ENCODE data around the gene ZNF311. TPM values are rescaled to one million over a fixed set of nuclear protein-coding genes. Genes with fewer than 3 reads are reported as not detected.

Gene ZNF311
- polyA plus RNA-seq, 3 donors = 0.05 TPM; not detected in 1

DNA sequence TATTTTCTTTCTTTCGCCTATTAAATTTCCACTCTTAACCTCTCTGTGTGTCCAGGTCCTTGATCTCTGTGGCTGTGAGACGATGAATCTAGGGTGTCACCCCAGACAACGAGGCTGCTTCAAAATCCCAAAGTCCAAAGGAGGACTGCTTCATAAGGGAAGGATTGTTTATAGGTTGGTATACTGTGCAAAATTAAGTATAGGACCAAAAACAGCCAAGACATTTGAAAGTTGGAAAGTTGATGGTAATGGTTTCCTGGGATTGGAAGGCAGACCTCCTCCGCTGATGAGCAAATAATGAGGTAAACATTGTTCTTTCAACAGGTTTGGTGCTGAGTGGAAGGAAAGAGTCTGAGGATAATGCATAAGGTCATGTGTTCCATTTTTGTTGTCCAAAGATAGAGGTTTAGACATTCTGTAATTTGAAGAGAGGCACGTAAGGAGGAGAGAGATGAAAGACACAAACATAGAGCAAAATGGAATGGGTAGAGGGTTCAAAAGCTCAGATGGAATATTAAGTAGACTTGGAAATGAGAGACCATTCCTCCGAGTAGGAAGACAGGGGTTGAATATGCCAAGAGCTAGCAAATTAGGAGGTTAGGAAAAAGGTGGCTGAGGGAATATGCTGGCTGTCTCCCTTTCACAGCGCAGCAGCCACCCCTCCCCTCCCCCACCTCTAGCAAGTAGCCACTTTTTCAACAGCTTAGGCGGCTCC, 24.8 kb downstream of the ZNF311 start:
- Mint-ChIP-seq H3K9me3 (peaks cover 4 to 15% (median 9%) of the 10 kb centered on the region in 7 donors), H3K4me1 (peaks cover 49% of the 10 kb centered on the region), H3K36me3 (peaks cover 0 to 4% of the 10 kb centered on the region in 2 donors), H3K27ac (no peak overlapping the region), H3K4me3 (no peak overlapping the region), H3K27me3 (ENCODE audit: low read depth in 3 of 3) (peaks cover 4 to 11% (median 7%) of the 10 kb centered on the region in 3 donors)
- H3K9me3 ChIP-seq (replicated peaks in 1 of 2; ENCODE audit: control insufficient read depth in 1 of 2, insufficient read depth in 1 of 2, low read length in 2 of 2) = peaks cover 0 to 3% of the 10 kb centered on the region in 2 donors
- no peak overlapping the region for H3K9ac ChIP-seq (ENCODE audit: insufficient read depth, low read length, poor library complexity, severe bottlenecking)
- peak overlapping the region; percentile 29 for H2AFZ ChIP-seq (ENCODE audit: insufficient read depth, low read depth, low read length, poor library complexity, severe bottlenecking)
- intact Hi-C loops (cut with micrococcal nuclease) = loop anchor here (2.0 to 10.0 kb wide), 6 partner anchors 38 to 1075 kb away; no protein-coding TSS in a partner anchor
- H3K27ac ChIP-seq (ENCODE audit: low read depth in 1 of 2, low read length in 2 of 2) = no peak overlapping the region
- H3K79me2 ChIP-seq (ENCODE audit: insufficient read depth, low read length) = no peaks in the 10 kb centered on the region
- 70% methylated on average over 5 of the region's 8 CpGs for WGBS (ENCODE audit: insufficient coverage)
- no peak for DNase-seq
- H3K36me3 ChIP-seq (replicated peaks in 1 of 2; ENCODE audit: control insufficient read depth in 1 of 2, insufficient read depth in 2 of 2, low read length in 2 of 2) = no peaks in the 10 kb centered on the region
- H4K20me1 ChIP-seq (ENCODE audit: insufficient read depth, low read length) = no peaks in the 10 kb centered on the region
- no peak for TF ChIP-seq CTCF (IDR thresholded peaks at IDR 0.05)
- H3K4me3 ChIP-seq (replicated peaks in 1 of 3; ENCODE audit: low read depth in 2 of 3, low read length in 3 of 3) = peak overlapping the region in 1 of 3 experiments; percentile 76
- no peaks in the 10 kb centered on the region for H3K27me3 ChIP-seq (ENCODE audit: control insufficient read depth in 2 of 2, insufficient read depth in 2 of 2, low read length in 2 of 2)
- peaks cover 40 to 51% of the 10 kb centered on the region in 2 donors for H3K4me1 ChIP-seq (ENCODE audit: control insufficient read depth in 1 of 2, insufficient read depth in 2 of 2, low read length in 2 of 2)
- H3K4me2 ChIP-seq (replicated peaks; ENCODE audit: extremely low read depth, low read length, poor library complexity, severe bottlenecking) = peak overlapping the region; percentile 78

GRCh38 chr6:28979679-28980078, 25.4 kb downstream of the ZNF311 start:
- intact Hi-C loops (cut with micrococcal nuclease) = loop anchor here (2.0 to 10.0 kb wide), 6 partner anchors 37 to 1075 kb away; no protein-coding TSS in a partner anchor
- Histone ChIP-seq H3K36me3 (replicated peaks in 1 of 2; ENCODE audit: control insufficient read depth in 1 of 2, insufficient read depth in 2 of 2, low read length in 2 of 2) (no peaks in the 10 kb centered on the region), H3K79me2 (ENCODE audit: insufficient read depth, low read length) (no peaks in the 10 kb centered on the region), H3K27me3 (ENCODE audit: control insufficient read depth in 2 of 2, insufficient read depth in 2 of 2, low read length in 2 of 2) (no peaks in the 10 kb centered on the region), H3K4me1 (ENCODE audit: control insufficient read depth in 1 of 2, insufficient read depth in 2 of 2, low read length in 2 of 2) (peaks cover 39 to 51% of the 10 kb centered on the region in 2 donors), H3K4me3 (replicated peaks in 1 of 3; ENCODE audit: low read depth in 2 of 3, low read length in 3 of 3) (no peak overlapping the region), H3K4me2 (replicated peaks; ENCODE audit: extremely low read depth, low read length, poor library complexity, severe bottlenecking) (no peak overlapping the region), H3K9me3 (replicated peaks in 1 of 2; ENCODE audit: control insufficient read depth in 1 of 2, insufficient read depth in 1 of 2, low read length in 2 of 2) (peaks cover 0 to 3% of the 10 kb centered on the region in 2 donors), H4K20me1 (ENCODE audit: insufficient read depth, low read length) (no peaks in the 10 kb centered on the region), H3K9ac (ENCODE audit: insufficient read depth, low read length, poor library complexity, severe bottlenecking) (no peak overlapping the region), H3K27ac (ENCODE audit: low read depth in 1 of 2, low read length in 2 of 2) (no peak overlapping the region), H2AFZ (ENCODE audit: insufficient read depth, low read depth, low read length, poor library complexity, severe bottlenecking) (no peak overlapping the region)
- peaks cover 3 to 11% (median 4%) of the 10 kb centered on the region in 3 donors for H3K27me3 Mint-ChIP-seq (ENCODE audit: low read depth in 3 of 3)
- H3K36me3 Mint-ChIP-seq = peaks cover 0 to 4% of the 10 kb centered on the region in 2 donors
- H3K4me3 Mint-ChIP-seq = no peak overlapping the region
- no peak for TF ChIP-seq CTCF (IDR thresholded peaks at IDR 0.05)
- no peak overlapping the region for H3K27ac Mint-ChIP-seq
- H3K9me3 Mint-ChIP-seq = peaks cover 4 to 14% (median 9%) of the 10 kb centered on the region in 7 donors
- DNase-seq = no peak
- WGBS (ENCODE audit: insufficient coverage) = 0% methylated on average over 1 of the region's 2 CpGs
- peaks cover 48% of the 10 kb centered on the region for H3K4me1 Mint-ChIP-seq

Data from CD14-positive monocyte (primary cell).